Pulmonary artery endothelial cell (primary cell): ENCODE data around the gene MRPS11. TPM values are rescaled to one million over a fixed set of nuclear protein-coding genes. Genes with fewer than 3 reads are reported as not detected.
A peak's percentile ranks its signal among the peaks of the same experiment; 100 is the strongest.
"Not testable (repeated sequence)": the region's sequence is repeated elsewhere in the genome, so short reads cannot be mapped to it uniquely, and the experiment has no call there.

Experiments
- DNase-seq: peaks from one replicate; pipeline ENCODE4 v3.0.0-alpha.2; 2011; ENCODE audit warnings: low read depth, low spot score
- total RNA-seq: library from RNA; depleted of rRNA; stranded (reverse); fragments of >200 nt; gene quantifications from 2 replicates; pipeline ENCODE4 v1.2.3, GENCODE V29; 2014

MRPS11 gene
- total RNA-seq, result 49.3 and 56.8 TPM in 2 replicates

- DNase-seq, result peak; percentile 41
These were observed at the start of gene MRPS11, which contains the start of gene MRPL46 for GRCh38 chr15:88467073-88467934. Gene MRPS11, plus strand, starts transcription at chr15:88467708. Its CDS starts 10 bp downstream, at chr15:88467718. Gene MRPL46, minus strand, starts transcription at chr15:88467388. Its CDS starts 11 bp downstream, at chr15:88467377.

- DNase-seq, result no peak
These were observed 47.7 kb upstream of the MRPS11 start for GRCh38 chr15:88419830-88420229.

GRCh38 chr15:88423331-88423730 lies 44.2 kb upstream of the MRPS11 start:
- no peak for DNase-seq

- DNase-seq, result no peak
These were observed 41.2 kb upstream of the MRPS11 start for GRCh38 chr15:88426304-88426703.

- no peak for DNase-seq
These were observed 39.5 kb upstream of the MRPS11 start for GRCh38 chr15:88428053-88428452.

- no peak for DNase-seq
These were observed 38.5 kb upstream of the MRPS11 start for GRCh38 chr15:88428805-88429605.

- no peak for DNase-seq
These were observed 37.5 kb upstream of the MRPS11 start for GRCh38 chr15:88430051-88430450.

GRCh38 chr15:88431441-88431840 lies 36.1 kb upstream of the MRPS11 start:
- no peak for DNase-seq

- DNase-seq, result no peak
These were observed 34.3 kb upstream of the MRPS11 start for GRCh38 chr15:88433046-88433685.

GRCh38 chr15:88434106-88434505 lies 33.4 kb upstream of the MRPS11 start:
- DNase-seq, result not testable (repeated sequence)

GRCh38 chr15:88438181-88438580 lies 29.3 kb upstream of the MRPS11 start:
- DNase-seq, result no peak

- DNase-seq, result no peak
These were observed 27.5 kb upstream of the MRPS11 start for GRCh38 chr15:88440021-88440420.

- no peak for DNase-seq
These were observed 26.3 kb upstream of the MRPS11 start for GRCh38 chr15:88441076-88441730.

GRCh38 chr15:88447206-88447605 lies 20.3 kb upstream of the MRPS11 start:
- DNase-seq, result no peak

- no peak for DNase-seq
These were observed 19.8 kb upstream of the MRPS11 start for GRCh38 chr15:88447741-88448140.

- DNase-seq, result no peak
These were observed 18.5 kb upstream of the MRPS11 start for GRCh38 chr15:88448991-88449461.

GRCh38 chr15:88449581-88449980 lies 17.9 kb upstream of the MRPS11 start:
- DNase-seq, result no peak

- DNase-seq, result no peak
These were observed 17.2 kb upstream of the MRPS11 start for GRCh38 chr15:88450125-88450798.

- DNase-seq, result no peak
These were observed 13.9 kb upstream of the MRPS11 start for GRCh38 chr15:88453651-88454050.

GRCh38 chr15:88454236-88454635 lies 13.3 kb upstream of the MRPS11 start:
- DNase-seq, result no peak
